Measurements from ENCODE around the gene USP54.
"Not testable (repeated sequence)": the region's sequence is repeated elsewhere in the genome, so short reads cannot be mapped to it uniquely, and the experiment has no call there.

Gene USP54, protein sequence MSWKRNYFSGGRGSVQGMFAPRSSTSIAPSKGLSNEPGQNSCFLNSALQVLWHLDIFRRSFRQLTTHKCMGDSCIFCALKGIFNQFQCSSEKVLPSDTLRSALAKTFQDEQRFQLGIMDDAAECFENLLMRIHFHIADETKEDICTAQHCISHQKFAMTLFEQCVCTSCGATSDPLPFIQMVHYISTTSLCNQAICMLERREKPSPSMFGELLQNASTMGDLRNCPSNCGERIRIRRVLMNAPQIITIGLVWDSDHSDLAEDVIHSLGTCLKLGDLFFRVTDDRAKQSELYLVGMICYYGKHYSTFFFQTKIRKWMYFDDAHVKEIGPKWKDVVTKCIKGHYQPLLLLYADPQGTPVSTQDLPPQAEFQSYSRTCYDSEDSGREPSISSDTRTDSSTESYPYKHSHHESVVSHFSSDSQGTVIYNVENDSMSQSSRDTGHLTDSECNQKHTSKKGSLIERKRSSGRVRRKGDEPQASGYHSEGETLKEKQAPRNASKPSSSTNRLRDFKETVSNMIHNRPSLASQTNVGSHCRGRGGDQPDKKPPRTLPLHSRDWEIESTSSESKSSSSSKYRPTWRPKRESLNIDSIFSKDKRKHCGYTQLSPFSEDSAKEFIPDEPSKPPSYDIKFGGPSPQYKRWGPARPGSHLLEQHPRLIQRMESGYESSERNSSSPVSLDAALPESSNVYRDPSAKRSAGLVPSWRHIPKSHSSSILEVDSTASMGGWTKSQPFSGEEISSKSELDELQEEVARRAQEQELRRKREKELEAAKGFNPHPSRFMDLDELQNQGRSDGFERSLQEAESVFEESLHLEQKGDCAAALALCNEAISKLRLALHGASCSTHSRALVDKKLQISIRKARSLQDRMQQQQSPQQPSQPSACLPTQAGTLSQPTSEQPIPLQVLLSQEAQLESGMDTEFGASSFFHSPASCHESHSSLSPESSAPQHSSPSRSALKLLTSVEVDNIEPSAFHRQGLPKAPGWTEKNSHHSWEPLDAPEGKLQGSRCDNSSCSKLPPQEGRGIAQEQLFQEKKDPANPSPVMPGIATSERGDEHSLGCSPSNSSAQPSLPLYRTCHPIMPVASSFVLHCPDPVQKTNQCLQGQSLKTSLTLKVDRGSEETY (N-terminal part only)

DNA sequence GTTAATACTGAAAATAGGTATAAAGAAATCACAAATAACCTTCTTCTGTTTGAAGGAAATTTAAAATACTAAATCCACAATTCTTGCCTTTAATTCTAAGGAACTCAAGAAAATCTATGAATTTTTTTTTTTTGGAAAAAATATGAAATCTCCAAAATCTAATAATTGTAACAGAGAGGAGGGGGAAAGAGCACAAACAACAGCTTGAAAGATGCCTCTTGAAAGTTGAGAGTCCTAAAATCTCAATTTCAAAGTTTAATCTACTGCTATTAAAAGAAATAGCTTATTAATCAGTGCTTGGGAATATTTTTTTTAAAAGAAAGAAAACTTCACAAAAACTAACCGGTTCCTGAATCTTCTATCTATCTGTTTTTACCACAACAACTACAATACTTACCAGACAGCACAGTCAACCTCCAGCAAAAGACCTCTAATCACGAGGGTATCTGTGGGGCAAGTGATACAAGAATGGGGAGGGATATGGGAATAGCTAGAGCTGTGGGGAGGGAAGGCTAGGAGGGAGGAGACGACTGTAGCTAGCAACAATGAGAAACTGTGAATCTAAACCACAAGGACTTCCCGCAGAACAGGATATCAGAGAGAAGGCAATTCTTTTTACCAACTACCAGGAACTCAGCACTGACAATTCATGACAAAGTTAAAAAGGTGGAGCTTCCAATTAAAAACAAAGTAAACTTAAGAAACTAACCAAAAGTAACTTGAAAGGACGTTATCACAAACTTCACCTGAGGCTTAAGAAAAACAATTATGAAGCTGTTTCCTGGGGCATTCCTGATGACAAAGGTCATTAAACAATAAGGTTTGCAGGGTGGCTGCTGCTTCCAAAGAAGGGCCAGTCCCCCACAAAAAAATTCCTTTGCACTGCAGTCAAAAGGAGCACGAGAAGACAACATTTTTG is at the start of gene USP54:
USP54 (minus strand) TSS at position 462 of the 919 bp plus-strand sequence. CDS start 15,684 bp downstream, outside the sequence.
- peak in 1 of 2 donors; percentile 23 for DNase-seq

DNA sequence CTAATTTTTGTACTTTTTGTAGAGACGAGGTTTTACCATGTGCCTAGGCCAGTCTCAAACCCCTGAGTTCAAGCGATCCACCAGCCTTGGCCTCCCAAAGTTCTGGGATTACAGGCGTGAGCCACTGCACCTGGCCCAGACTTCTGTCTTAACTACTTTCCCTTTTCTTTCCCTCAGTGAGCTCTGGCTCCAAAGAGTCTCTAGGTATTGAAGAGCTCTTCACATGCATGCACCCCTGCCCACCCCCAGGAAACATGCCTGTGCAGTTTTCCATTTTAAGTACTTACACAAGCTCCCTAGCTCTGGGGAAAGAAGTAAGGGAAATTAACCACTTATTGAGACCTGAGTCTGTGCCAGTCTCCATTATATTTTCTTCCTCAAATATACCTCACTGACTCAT is 48.1 kb upstream of the USP54 start:
- no peak for DNase-seq

DNA sequence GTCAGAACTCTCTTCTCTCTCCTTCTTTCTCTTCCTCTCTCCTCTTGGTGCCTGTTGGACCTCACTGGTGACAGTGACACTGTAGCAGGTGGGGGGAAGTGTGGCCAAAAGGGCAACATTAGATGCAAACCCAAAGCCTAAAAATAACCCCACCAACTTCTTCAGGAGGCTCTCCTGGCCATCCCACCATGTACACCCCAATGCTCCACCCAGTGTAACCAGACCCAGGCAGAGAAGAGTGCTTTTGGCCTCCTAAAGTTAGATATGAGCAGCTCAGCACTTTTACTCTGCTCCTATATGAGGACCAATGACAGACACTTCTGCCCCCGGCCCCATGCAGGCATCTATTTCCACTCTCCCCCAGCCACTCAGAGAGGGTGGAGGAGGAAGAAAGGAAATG is 44.6 kb upstream of the USP54 start:
- DNase-seq, result no peak

DNA sequence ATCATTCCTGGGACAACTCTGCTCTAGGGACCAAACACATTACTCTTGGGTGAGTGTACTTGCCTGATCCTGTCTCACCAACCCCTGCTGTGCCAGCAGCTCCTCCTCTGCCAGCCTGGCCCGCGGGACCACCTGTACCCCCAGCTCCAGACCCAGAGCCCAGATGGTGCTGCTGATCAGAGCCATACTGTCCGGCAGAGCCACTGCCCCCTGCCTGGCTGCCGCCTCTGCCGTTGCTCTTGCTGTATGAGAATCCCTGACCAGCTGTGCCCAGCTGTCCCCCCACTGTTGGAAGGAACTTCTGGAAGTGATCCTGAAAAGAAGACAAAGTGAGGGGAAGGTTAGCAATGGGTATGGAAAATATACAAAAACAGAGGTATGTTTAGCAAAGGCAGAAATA is 43.3 kb upstream of the USP54 start:
- no peak for DNase-seq

DNA sequence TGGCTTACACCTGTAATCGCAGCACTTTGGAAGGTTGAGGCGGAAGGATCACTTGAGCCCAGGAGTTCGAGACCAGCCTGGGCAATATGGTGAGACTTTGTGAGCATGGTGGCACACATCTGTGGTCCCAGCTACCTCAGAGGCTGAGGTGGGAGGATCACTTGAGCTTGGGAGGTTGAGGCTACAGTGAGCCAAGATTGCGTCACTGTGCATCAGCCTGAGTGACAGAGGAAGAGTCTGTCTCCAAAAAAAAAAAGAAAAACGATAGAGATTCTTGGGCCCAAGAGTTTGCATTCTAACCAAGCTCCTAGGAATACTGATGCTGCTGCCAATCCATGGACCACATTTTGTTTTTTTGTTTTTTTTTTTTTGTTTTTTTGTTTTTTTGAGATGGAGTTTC is 38.0 kb upstream of the USP54 start:
- no peak for DNase-seq

DNA sequence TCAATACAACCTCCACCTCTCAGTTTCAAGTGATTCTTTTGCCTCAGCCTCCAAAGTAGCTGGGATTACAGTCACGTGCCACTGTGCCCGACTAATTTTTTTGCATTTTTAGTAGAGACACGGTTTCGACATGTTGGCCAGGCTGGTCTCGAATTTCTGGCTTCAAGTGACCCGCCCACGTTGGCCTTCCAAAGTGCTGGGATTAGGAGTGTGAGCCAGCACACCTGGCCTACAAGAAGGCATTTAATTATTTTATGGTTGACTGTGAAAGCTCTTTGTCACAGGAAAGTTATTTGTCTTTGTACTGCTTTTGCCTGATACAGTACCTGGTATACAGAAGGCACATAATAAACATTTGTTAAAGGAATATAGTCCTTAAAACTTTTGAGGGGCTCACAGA is 37.3 kb upstream of the USP54 start:
- DNase-seq, result no peak

DNA sequence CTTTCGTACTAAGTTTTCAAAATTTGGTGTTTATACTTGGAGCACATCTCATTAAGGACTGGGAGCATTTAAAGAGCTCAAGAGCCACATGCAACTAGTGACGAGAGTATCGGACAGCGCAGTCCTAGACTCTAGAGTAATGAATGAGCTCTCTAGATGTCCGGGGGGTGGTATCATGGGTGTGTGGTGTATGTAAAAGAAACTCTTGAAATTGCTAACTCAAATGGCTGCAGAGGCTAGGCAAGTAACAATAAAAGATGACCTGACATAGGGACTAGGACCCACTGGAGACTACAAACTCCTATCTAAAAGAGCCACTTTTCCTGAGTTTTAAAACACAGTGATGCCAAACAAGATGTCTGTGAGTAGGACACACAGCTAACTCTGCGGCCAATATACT is 36.2 kb upstream of the USP54 start:
- no peak for DNase-seq

DNA sequence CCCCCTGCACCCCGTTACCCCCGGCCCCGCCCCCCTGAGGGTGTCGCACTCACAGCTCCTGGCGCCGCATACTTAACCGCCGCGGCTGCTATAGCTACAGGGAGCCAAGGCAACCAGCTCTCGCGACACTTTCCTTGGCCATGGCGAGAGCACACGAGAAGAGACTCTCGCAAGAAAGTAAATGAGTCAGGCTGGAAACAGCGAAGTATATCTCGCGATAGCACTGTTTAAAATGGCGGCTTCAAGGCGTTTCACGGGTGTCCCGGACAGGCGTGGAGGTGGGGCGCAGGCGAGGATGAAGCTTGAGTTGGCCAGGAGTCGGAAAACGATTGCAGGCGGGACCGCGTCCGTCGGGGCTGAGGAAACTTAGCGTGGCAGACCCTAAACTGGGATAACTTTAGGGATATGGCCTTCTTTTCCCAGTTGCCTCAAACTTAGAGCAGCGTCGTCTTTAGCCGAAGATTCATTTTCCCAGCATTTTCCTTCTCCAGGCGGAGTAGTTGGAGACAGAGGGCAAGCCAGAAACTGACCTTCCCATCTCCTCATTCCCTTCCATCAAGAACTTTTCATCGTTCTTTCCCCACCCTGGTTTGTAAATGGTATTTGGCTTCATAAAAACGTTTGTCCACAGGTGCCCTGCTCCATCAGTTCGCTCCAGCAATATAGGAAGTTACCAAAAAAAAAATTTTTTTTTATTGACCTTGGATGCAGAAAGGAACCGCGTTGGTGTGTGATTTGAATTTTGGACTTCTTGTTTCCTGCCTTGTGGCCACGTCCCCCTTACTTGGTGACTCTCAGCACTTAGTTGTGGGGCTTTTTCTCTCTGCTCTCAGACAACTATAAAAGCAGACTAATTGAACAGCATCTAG is 35.0 kb upstream of the USP54 start:
- peak; percentile 96 for DNase-seq

DNA sequence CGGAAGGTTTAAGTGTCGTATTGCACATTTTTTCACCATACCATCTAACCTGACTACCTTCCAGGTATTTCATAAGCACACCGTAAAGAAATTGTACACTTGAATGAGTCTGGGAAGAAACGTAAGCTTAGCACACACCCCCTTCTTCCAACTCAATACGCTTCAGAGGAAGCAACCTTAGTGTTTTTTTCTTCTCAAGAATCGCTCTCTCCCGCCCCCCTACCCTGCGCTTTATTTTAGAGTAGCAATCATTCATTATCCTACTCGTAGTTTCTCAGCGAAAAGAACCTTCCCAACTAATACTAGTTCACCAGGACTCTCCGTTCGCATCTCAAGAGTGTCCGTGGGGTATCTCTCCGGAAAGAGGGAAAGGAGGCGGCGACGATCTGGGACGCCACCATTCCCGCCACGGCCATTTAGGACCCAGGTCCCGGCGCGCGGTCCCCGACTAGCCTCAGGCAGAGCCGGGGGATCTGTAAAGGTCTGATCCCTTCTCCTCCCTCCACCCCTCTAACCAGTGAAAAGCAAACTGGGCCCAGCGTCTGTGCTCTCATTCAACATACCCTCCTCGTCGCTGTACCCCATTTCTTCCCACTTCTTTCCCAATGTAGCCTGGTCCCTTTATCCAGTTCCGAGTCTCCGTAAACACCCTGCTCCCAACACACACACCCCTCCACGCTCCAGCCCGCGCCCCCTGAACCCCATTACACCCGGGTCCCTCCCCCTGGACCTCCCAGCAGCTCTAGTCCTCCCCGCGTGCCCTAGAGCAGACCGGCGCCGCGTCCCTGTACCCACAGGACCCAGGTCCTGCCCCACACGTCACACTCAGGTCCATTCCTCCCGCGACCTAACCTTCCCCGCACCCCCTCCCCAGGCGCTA is 34.1 kb upstream of the USP54 start:
- DNase-seq, result peak in 1 of 2 donors; percentile 25

DNA sequence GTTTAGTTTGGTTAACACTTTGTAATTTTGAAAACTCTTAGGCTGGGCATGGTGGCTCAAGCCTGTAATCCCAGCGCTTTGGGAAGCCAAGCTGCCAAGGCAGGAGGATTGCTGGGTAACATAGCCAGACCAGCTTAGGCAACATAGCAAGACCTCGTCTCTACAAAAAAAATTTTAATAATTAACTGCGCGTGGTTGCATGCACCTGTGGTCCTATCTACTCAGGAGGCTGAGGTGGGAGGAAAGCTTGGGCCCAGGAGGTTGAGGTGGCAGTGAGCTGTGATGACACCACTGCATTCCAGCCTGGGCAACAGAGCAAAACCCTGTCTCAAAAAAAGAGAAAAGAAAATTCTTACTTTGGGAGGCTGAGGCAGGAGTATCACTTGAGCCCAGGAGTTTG is 31.9 kb upstream of the USP54 start:
- no peak for DNase-seq

DNA sequence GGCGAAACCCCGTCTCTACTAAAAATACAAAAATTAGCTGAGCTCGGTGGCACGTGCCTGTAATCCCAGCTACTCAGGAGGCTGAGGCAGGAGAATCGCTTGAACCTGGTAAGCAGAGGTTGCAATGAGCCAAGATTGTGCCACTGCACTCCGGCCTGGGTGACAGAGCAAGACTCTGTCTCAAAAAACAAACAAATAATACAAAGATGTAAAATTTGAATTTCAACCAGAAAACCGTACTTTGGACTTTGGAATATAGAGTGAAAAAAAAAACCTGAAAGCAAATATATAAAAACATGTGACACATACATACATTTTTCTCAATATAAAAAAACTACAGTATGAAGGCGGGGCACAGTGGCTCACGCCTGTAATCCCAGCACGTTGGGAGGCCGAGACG is 29.8 kb upstream of the USP54 start:
- DNase-seq, result not testable (repeated sequence)

DNA sequence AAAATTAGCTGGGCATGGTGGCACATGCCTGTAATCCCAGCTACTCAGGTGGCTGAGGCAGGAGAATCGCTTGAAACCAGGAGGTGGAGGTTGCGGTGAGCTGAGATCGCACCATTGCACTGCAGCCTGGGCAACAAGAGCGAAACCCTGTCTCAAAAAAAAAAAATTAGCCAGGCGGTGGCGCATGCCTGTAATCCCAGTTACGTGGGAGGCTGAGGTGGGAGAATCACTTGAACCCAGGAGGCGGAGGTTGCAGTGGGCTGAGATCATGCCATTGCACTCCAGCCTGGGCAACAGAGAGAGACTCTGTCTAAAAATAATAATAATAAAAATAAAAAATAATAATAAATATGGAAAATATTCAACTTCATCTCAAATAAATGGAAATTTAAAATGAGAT is 26.0 kb upstream of the USP54 start:
- not testable (repeated sequence) for DNase-seq

DNA sequence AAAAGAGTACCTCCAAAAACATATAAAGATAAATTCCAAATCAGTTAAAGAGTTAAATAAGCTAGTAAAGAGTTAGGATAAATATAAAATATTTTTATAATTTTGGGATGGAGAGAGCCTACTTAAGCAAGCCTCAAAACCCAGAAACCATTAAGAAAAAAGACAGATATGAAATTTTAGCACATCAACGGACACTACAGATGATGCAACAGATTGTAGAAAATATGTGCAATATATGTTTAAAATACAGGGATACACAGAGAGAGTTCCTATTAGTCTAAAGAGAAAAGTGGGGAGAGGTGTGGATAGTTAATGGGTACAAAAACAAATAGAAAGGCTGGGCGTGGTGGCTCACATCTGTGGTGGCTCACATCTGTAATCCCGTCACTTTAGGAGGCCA is 23.6 kb upstream of the USP54 start:
- no peak for DNase-seq

DNA sequence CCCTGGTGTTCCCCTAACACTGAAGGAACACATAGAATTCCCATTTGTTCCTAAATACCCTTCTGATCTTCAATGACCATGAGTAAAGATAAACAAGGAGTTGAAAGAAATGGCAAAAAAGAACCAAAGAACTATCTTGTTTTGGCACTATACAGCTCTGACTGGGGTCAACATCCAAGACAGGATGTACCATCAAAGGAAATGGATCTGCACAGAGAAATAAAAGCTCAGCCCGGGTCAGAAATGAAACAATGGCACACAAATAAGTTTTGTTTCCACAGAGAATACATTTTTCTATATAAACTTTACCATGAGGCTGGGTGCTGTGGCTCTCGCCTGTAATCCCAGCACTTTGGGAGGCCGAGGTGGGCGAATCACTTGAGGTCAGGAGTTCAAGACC is 18.0 kb upstream of the USP54 start:
- no peak for DNase-seq

DNA sequence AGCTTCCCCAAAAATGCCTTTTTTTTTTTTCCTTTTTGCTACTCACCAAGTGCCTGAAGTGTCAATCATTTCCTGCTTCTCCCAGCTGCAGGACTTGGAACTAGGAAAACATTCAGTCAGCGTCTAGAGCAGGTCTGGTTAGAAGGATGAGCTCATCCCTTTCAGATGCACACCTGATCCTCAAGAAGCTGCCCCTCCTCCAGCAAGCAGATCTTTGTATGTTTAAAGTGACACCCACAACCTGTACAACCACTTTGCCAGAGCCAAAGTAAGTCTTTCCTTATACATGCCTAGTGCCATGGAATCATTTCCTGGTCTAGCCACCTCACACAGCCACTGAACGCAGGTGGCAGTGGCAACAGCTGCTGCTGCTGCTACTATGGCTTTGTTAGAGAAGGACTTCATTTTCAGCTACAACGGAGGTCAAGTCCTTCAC is 10.4 kb upstream of the USP54 start:
- no peak for DNase-seq

DNA sequence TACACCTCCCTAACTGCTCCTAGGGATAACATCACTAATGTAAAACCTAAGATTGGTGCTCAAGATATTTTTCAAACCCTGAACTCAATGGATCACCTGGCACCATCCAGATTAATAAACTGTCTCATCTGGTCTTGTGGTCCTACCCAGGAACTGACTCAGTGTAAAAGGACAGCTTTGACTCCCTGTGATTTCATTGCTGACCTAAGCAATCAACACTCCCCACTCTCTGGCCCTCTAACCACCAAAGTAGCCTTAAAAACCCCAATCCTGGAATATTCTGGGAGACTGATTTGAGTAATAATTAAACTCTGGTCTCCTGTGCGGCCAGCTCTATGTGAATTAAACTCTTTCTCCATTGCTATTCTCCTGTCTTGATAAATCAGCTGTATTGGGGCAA is 6.2 kb upstream of the USP54 start:
- no peak for DNase-seq

DNA sequence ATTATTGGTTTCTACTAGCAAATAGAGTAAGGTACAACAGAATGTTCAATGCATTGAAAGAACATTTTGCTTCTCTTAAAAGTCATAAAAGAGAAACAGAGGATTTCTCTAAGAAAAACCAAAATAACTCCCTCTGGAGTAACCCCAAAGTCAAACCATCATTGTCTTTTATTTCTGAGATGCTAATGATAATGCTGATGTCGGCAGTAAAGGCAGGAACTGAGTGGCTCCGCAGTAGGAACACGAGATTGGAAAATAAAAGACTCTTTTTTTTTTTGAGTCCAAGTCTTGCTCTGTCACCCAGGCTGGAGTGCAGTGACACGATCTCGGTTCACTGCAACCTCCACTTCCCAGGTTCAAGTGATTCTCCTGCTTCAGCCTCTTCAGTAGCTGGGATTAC is 2.7 kb upstream of the USP54 start:
- no peak for DNase-seq

DNA sequence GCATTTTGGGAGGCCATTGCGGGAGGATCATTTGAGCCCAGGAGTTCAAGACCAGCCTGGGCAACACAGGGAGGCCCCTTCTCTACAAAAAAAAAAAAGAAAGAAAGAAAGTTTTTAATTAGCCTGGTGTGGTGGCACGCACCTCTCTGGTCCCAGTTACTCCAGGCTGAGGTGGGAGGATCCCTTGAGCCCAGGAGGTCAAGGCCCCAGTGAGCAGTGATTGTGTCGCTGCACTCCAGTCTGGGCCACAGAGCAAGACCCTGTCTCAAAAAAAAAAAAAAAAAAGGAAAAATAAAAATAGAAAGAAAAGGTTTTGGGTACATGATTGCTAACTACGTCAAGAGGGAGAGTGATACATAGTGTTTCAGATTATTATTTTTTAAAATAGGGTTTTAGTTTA is 2.0 kb upstream of the USP54 start:
- no peak for DNase-seq

DNA sequence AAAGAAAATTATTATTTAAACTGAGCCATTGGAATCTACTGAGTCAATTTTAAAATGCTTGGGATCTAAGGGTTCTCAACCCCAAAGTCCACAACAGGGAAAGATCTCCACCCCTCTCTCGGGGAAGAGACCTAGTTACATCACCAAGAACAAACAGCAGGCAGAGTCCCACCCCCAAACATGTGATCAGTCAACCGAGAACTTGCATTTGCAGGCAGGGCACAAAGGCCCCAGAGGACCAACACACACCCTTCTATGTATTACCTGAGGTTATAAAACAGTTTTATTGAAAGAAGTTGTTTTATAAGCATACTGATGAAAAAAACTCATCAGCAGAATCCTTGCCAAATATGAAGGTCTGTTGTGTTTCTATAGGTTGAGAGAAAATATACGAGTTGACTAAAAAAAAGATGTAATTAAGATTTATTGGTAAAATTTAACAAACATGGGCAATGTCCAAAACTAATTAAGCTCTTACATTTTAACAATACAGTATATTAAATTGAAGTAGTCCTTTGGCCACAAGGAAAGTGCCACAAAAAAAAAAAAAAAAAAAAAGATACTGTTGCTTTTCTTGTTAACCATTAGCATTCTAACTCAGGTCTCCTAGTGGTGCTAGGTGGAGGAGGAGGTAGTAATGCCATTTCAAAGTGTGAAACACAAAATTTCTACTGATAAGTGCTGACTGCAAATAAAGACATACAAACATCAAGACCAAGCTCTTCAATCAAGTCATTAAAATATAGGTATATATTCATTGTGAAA is 975 bp upstream of the USP54 start:
- DNase-seq, result peak; percentile 8 to 16
